Left ventricle myocardium inferior (tissue), 1 donor: ENCODE data around the gene DOCK4. TPM values are rescaled to one million over a fixed set of nuclear protein-coding genes. Genes with fewer than 3 reads are reported as not detected.

ENCODE experiments used
- DNase-seq: peaks from one replicate; pipeline ENCODE4 v3.0.0-alpha.2; 2020
- H3K27ac ChIP-seq: fragments of 200-600 bp; replicated peaks from 2 replicates; pipeline ENCODE4 v1.8.0; 2021
- H3K27me3 ChIP-seq: fragments of 200-600 bp; 2 replicates; pipeline ENCODE4 v1.8.0; 2021; ENCODE audit warnings: low read depth
- H3K36me3 ChIP-seq: fragments of 200-600 bp; 2 replicates; pipeline ENCODE4 v1.8.0; 2021
- H3K4me1 ChIP-seq: fragments of 200-600 bp; 2 replicates; pipeline ENCODE4 v1.8.0; 2021
- H3K4me3 ChIP-seq: fragments of 200-600 bp; 2 replicates; pipeline ENCODE4 v1.8.0; 2021; ENCODE audit warnings: mild to moderate bottlenecking, moderate library complexity
- H3K9me3 ChIP-seq: fragments of 200-600 bp; replicated peaks from 2 replicates; pipeline ENCODE4 v1.8.0; 2021
- intact Hi-C: fragments of 100-400 bp; cut with micrococcal nuclease; formaldehyde crosslinking; loops from one replicate; pipeline ENCODE4 v1.11.0; 2022
- total RNA-seq: library from RNA; stranded (reverse); fragmentation: NEBNext Ultra II Directional; extraction: Animal tissue kit (Norgen Biotek cat#: 25700); gene quantifications from one replicate; pipeline ENCODE4 v1.2.1, GENCODE V29; 2021
- TF ChIP-seq, protein P1 (sequence below): fragments of 200-600 bp; IDR thresholded peaks from 2 replicates; pipeline ENCODE4 v1.8.0; 2021; ENCODE audit warnings: antibody characterized with exemption, mild to moderate bottlenecking, borderline replicate concordance
- donor health status: DM: no; HTN: yes; CAD: no; lungs with severe emphysema.

Gene DOCK4
- total RNA-seq, 1 donor from 2014 or later: 15.2 TPM

DNA sequence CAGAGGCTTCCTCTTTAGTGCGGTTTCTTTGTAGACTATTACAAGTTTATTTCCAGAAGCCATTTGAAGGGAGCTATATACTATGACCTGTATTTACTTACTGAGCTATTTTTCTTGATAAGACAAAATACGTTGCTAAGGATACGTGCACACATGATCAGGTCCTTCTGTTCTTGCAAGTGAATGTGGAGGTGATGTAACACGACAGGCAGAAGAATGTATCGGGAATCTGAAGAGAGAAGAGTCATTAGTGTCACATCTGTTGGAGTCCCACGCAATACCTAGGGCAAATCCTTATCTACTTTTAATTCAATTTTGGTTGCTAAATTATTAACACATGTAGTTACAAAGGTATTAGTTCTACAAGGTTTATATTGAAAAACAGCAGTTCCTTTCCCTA lies 359.3 kb downstream of the DOCK4 start:
- TF ChIP-seq, protein P1, sequence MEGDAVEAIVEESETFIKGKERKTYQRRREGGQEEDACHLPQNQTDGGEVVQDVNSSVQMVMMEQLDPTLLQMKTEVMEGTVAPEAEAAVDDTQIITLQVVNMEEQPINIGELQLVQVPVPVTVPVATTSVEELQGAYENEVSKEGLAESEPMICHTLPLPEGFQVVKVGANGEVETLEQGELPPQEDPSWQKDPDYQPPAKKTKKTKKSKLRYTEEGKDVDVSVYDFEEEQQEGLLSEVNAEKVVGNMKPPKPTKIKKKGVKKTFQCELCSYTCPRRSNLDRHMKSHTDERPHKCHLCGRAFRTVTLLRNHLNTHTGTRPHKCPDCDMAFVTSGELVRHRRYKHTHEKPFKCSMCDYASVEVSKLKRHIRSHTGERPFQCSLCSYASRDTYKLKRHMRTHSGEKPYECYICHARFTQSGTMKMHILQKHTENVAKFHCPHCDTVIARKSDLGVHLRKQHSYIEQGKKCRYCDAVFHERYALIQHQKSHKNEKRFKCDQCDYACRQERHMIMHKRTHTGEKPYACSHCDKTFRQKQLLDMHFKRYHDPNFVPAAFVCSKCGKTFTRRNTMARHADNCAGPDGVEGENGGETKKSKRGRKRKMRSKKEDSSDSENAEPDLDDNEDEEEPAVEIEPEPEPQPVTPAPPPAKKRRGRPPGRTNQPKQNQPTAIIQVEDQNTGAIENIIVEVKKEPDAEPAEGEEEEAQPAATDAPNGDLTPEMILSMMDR: no peak
- no peaks in the 10 kb centered on the region for H3K4me1 ChIP-seq
- no peak overlapping the region for H3K27ac ChIP-seq
- peaks cover 62% of the 10 kb centered on the region for H3K36me3 ChIP-seq
- no peak overlapping the region for H3K4me3 ChIP-seq
- H3K27me3 ChIP-seq: no peaks in the 10 kb centered on the region
- intact Hi-C loops: no loop called here
- H3K9me3 ChIP-seq: no peaks in the 10 kb centered on the region
- no peak for DNase-seq

DNA sequence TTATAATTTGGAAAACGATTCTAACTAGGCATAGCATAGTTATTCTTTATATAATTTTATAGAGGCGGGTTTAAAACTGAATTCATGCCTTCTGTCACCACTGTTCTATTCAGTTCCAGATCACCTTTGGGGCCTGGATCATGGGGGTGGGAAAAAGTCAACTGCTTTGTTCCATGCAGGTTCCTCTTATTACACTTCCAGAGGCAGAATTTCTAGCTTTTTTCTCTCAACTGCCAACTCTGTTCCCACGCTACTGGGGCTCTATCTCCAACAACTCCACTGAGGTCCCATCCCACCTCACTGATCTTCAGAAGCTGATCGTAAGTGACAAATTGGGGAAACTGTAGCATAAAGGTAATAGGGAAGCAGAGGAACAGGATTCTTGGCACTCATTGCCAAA lies 360.3 kb downstream of the DOCK4 start:
- Histone ChIP-seq H3K9me3 (no peaks in the 10 kb centered on the region), H3K4me3 (no peak overlapping the region), H3K27me3 (no peaks in the 10 kb centered on the region), H3K4me1 (no peaks in the 10 kb centered on the region), H3K27ac (no peak overlapping the region), H3K36me3 (peaks cover 62% of the 10 kb centered on the region)
- TF ChIP-seq, protein P1: no peak
- no peak for DNase-seq
- intact Hi-C loops: no loop called here

DNA sequence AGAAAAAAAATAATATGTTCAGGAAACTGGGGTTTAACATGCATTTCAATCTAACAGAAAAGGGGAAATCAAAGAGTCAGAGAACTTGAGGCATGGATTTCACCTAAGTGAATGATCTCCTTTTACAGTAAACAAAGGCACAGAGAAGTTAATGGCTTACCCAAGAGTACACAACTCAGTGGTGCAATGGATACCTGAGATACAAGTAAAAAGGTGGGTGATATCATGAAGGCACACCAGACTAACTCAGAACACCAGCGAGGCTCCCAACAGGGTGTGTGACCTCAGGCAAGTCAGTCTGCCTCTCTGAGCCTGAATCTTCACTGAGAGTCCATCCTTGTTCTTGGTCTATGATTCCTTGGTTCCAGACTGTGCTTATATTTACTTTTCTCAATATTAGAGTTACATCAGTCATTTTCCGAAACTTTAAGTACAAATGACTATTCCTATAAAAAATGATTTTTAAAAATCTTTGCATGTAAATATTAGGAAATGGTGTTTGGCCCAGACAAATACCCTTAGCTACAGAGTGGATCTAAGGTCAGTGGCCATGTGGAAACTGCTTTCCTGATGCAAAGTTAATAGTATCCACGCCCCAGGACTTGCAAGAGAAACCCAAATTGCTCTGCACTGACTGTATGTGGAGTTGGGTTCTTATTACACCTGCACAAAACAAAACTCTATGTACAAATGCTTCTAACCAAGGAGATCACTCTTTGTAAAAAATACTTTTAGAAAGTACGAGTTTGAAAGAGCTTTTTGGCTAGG lies 361.1 kb downstream of the DOCK4 start:
- H3K4me3 ChIP-seq: no peak overlapping the region
- no peak overlapping the region for H3K27ac ChIP-seq
- peaks cover 65% of the 10 kb centered on the region for H3K36me3 ChIP-seq
- no peaks in the 10 kb centered on the region for H3K27me3 ChIP-seq
- no peaks in the 10 kb centered on the region for H3K9me3 ChIP-seq
- intact Hi-C loops: no loop called here
- H3K4me1 ChIP-seq: no peaks in the 10 kb centered on the region
- no peak for DNase-seq
- TF ChIP-seq, protein P1: no peak

DNA sequence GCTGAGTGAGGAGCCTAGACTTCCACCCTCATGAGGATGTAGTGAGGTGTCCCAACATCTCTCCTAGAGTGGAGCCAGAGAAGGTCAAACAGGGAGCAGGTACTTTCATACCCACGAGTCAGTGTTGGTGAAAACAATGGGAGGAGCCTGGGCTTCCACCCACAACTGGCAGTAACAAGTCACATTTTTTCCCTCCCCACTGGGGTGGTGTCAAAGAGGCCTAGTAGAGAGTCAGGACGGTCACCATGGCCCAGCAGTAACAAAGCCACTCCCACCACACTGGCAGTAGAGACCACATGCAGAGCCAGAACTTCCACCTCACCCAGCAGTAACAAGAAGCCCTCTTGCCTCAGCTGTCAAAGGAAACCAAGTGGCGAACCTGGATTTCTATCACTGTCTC lies 363.7 kb downstream of the DOCK4 start:
- DNase-seq: no peak
- H3K9me3 ChIP-seq: no peaks in the 10 kb centered on the region
- intact Hi-C loops: no loop called here
- no peak overlapping the region for H3K27ac ChIP-seq
- H3K4me3 ChIP-seq: no peak overlapping the region
- no peaks in the 10 kb centered on the region for H3K4me1 ChIP-seq
- H3K36me3 ChIP-seq: peaks cover 51% of the 10 kb centered on the region
- TF ChIP-seq, protein P1: no peak
- no peaks in the 10 kb centered on the region for H3K27me3 ChIP-seq

DNA sequence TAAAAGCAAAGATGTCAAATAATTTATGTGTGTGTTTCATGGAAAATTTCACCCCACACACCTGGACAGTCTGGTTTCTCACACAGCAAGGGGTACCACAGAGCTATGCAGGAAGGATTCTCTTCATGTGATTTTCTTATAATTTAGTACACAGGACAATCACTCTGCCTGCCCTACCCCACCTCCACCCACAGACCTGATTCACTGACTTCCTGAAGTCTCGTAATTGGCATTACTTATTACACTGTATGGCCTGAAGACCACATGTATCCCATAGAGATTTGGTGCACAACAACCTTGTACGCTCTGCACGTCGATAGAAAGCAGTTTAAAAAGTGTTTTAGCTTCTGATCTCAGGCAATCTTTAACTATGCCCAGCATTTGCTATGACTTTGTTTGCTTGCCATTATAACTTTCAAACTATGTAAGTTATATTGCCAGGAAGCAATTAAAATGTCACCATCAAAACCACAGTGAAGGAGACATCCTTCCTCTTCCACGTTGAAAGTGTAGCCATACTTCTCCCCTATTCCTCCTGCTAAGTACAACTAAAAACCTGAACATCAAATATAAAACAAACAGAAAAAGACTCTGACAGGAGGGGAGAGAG lies 364.5 kb downstream of the DOCK4 start:
- intact Hi-C loops: no loop called here

More for the DNA sequence above, 364.5 kb downstream of the DOCK4 start:
- H3K36me3 ChIP-seq: peaks cover 48% of the 10 kb centered on the region
- H3K4me3 ChIP-seq: no peak overlapping the region
- no peaks in the 10 kb centered on the region for H3K4me1 ChIP-seq
- no peaks in the 10 kb centered on the region for H3K27me3 ChIP-seq
- no peak overlapping the region for H3K27ac ChIP-seq
- DNase-seq: no peak
- H3K9me3 ChIP-seq: peaks cover 5% of the 10 kb centered on the region
- TF ChIP-seq, protein P1: no peak
